ENCODE measurements around the gene DDA1. TPM values are rescaled to one million over a fixed set of nuclear protein-coding genes. Genes with fewer than 3 reads are reported as not detected.

Gene DDA1
- total and polyA plus RNA-seq, 2 of the 13 experiments (the other 11 are each of a cell fraction or from before 2014, with no cell fraction given): 24.5 to 26.0 TPM

DNA sequence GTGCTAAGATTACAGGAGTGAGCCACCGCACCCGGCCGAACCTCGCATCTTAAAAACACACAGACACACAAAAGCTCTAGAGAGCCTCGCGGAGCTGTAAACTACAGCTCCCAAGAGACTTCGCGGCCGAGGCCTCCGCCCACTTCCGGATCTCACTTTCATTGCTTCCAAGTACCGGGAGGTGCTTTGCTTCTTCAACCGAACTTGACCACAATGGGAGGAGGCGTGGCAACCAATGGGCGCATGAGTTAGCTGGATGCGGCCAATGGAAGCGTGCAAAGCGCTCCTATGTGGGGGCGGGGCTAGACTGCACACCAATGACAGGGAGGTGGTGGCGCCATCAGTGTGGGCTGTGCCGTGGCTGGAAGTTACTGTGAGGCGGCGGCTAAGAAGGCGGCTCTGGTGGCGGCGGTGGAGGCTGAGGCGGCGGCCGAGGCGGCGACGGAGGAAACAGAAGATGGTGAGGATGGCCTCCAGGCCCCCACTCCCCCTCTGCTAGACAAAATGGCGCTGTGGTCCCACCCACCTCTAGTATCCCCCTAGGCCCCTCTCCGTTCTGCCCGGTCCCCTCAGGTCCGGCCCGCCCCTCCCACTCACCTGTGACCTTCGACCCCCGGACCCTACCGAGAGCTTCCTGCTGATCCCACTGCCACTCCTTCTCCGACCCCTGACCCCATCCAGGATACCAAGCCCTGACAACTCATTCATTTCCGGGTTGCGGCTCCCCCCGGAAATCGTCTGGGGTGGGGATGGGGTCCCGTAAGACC lies at the start of gene DDA1 (continued):
- TF ChIP-seq, protein P1, sequence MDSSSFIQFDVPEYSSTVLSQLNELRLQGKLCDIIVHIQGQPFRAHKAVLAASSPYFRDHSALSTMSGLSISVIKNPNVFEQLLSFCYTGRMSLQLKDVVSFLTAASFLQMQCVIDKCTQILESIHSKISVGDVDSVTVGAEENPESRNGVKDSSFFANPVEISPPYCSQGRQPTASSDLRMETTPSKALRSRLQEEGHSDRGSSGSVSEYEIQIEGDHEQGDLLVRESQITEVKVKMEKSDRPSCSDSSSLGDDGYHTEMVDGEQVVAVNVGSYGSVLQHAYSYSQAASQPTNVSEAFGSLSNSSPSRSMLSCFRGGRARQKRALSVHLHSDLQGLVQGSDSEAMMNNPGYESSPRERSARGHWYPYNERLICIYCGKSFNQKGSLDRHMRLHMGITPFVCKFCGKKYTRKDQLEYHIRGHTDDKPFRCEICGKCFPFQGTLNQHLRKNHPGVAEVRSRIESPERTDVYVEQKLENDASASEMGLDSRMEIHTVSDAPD (CRISPR knock-in tag; IDR thresholded peaks at IDR 0.05): no peak
- TF ChIP-seq ZNF451 (CRISPR knock-in tag; IDR thresholded peaks at IDR 0.05) (no peak), ZNF10 (CRISPR knock-in tag; IDR thresholded peaks at IDR 0.05; ENCODE audit: borderline replicate concordance, low read depth) (no peak), AGO1 (IDR thresholded peaks at IDR 0.05; ENCODE audit: low read depth, low read length, poor library complexity, severe bottlenecking) (no peak), ATRX (CRISPR knock-in tag; IDR thresholded peaks at IDR 0.05; ENCODE audit: borderline replicate concordance) (no peak), ZNF326 (CRISPR knock-in tag; IDR thresholded peaks at IDR 0.05; ENCODE audit: borderline replicate concordance) (no peak), TBX3 (IDR thresholded peaks at IDR 0.05; ENCODE audit: borderline replicate concordance) (peak; percentile 47; the same call in 1 of the 2 replicates), BRCA1 (CRISPR knock-in tag; IDR thresholded peaks at IDR 0.05) (no peak), ZNF136 (CRISPR knock-in tag; IDR thresholded peaks at IDR 0.05; ENCODE audit: low read depth) (no peak), ZNF331 (CRISPR knock-in tag; IDR thresholded peaks at IDR 0.05) (no peak; the same call in 1 of the 2 replicates), ZNF619 (CRISPR knock-in tag; IDR thresholded peaks at IDR 0.05) (no peak), ZNF296 (CRISPR knock-in tag; conservative IDR thresholded peaks at IDR 0.05) (no peak), ZNF33A (CRISPR knock-in tag; IDR thresholded peaks at IDR 0.05; ENCODE audit: borderline replicate concordance) (no peak), SAFB2 (CRISPR knock-in tag; IDR thresholded peaks at IDR 0.05; ENCODE audit: borderline replicate concordance, low read depth) (no peak), ZNF274 (CRISPR knock-in tag; IDR thresholded peaks at IDR 0.05) (no peak), ZNF235 (CRISPR knock-in tag; IDR thresholded peaks at IDR 0.05; ENCODE audit: borderline replicate concordance) (no peak), SNAPC2 (CRISPR knock-in tag; IDR thresholded peaks at IDR 0.05) (no peak), ZNF468 (CRISPR knock-in tag; IDR thresholded peaks at IDR 0.05) (no peak), CCAR2 (optimal IDR thresholded peaks at IDR 0.05; ENCODE audit: low read depth, low read length) (no peak), NR1H2 (CRISPR knock-in tag; IDR thresholded peaks at IDR 0.05; ENCODE audit: borderline replicate concordance, low read depth) (no peak), ZNF598 (CRISPR knock-in tag; IDR thresholded peaks at IDR 0.05; ENCODE audit: borderline replicate concordance) (no peak)
- TF ChIP-seq, protein P2, sequence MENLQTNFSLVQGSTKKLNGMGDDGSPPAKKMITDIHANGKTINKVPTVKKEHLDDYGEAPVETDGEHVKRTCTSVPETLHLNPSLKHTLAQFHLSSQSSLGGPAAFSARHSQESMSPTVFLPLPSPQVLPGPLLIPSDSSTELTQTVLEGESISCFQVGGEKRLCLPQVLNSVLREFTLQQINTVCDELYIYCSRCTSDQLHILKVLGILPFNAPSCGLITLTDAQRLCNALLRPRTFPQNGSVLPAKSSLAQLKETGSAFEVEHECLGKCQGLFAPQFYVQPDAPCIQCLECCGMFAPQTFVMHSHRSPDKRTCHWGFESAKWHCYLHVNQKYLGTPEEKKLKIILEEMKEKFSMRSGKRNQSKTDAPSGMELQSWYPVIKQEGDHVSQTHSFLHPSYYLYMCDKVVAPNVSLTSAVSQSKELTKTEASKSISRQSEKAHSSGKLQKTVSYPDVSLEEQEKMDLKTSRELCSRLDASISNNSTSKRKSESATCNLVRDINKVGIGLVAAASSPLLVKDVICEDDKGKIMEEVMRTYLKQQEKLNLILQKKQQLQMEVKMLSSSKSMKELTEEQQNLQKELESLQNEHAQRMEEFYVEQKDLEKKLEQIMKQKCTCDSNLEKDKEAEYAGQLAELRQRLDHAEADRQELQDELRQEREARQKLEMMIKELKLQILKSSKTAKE (CRISPR knock-in tag; IDR thresholded peaks at IDR 0.05; ENCODE audit: borderline replicate concordance): no peak
- TF ChIP-seq, protein P3, sequence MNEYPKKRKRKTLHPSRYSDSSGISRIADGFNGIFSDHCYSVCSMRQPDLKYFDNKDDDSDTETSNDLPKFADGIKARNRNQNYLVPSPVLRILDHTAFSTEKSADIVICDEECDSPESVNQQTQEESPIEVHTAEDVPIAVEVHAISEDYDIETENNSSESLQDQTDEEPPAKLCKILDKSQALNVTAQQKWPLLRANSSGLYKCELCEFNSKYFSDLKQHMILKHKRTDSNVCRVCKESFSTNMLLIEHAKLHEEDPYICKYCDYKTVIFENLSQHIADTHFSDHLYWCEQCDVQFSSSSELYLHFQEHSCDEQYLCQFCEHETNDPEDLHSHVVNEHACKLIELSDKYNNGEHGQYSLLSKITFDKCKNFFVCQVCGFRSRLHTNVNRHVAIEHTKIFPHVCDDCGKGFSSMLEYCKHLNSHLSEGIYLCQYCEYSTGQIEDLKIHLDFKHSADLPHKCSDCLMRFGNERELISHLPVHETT (CRISPR knock-in tag; conservative IDR thresholded peaks at IDR 0.05): 0 out of 2 replicates have a peak, but pooled peaks have one; percentile 31
- TF ChIP-seq, protein P4, sequence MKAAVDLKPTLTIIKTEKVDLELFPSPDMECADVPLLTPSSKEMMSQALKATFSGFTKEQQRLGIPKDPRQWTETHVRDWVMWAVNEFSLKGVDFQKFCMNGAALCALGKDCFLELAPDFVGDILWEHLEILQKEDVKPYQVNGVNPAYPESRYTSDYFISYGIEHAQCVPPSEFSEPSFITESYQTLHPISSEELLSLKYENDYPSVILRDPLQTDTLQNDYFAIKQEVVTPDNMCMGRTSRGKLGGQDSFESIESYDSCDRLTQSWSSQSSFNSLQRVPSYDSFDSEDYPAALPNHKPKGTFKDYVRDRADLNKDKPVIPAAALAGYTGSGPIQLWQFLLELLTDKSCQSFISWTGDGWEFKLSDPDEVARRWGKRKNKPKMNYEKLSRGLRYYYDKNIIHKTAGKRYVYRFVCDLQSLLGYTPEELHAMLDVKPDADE (CRISPR knock-in tag; IDR thresholded peaks at IDR 0.05): no peak
